Vagina (tissue), 2 donors: ENCODE results near the gene PCAT7.

Source experiments
- POLR2A ChIP-seq, 2 donors: fragments of 450-650 bp; IDR thresholded peaks; one replicate each; pipeline ENCODE4 v1.6.1; 2017; ENCODE audit warnings: antibody characterized with exemption in 2 of 2, mild to moderate bottlenecking in 2 of 2, moderate library complexity in 2 of 2
- TF ChIP-seq, protein P1 (sequence below), 3 experiments: fragments of 450-650 bp in 2 of 3; fragments of 200-600 bp in 1 of 3; sonication (generic) in 1 of 3; IDR thresholded peaks; one replicate each; pipeline ENCODE4 v1.5.1; 2017 to 2019; ENCODE audit warnings: antibody characterized with exemption in 3 of 3, mild to moderate bottlenecking in 2 of 3, moderate library complexity in 2 of 3

DNA sequence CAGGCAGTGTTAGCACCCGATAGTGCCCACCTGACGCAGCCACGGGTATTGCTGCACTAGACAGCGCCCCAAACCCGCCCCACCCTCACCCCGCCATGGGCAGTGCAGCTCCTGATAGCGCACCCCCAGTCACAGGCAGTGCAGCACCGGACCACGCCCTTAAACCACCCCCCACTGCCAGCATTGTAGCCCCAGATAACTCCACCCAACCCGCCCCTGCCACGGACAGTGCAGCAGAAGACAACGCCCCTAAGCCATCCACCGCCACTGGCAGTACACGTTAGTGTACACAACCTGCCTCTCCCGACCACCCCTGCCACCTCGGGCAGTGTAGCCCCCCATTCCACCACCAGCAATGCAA lies 825 bp upstream of the PCAT7 start:
- TF ChIP-seq, protein P1, sequence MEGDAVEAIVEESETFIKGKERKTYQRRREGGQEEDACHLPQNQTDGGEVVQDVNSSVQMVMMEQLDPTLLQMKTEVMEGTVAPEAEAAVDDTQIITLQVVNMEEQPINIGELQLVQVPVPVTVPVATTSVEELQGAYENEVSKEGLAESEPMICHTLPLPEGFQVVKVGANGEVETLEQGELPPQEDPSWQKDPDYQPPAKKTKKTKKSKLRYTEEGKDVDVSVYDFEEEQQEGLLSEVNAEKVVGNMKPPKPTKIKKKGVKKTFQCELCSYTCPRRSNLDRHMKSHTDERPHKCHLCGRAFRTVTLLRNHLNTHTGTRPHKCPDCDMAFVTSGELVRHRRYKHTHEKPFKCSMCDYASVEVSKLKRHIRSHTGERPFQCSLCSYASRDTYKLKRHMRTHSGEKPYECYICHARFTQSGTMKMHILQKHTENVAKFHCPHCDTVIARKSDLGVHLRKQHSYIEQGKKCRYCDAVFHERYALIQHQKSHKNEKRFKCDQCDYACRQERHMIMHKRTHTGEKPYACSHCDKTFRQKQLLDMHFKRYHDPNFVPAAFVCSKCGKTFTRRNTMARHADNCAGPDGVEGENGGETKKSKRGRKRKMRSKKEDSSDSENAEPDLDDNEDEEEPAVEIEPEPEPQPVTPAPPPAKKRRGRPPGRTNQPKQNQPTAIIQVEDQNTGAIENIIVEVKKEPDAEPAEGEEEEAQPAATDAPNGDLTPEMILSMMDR (IDR thresholded peaks at IDR 0.05): no peak
- TF ChIP-seq POLR2A (IDR thresholded peaks at IDR 0.05): no peak
